ENCODE data around the gene NME4.

Gene NME4

DNA sequence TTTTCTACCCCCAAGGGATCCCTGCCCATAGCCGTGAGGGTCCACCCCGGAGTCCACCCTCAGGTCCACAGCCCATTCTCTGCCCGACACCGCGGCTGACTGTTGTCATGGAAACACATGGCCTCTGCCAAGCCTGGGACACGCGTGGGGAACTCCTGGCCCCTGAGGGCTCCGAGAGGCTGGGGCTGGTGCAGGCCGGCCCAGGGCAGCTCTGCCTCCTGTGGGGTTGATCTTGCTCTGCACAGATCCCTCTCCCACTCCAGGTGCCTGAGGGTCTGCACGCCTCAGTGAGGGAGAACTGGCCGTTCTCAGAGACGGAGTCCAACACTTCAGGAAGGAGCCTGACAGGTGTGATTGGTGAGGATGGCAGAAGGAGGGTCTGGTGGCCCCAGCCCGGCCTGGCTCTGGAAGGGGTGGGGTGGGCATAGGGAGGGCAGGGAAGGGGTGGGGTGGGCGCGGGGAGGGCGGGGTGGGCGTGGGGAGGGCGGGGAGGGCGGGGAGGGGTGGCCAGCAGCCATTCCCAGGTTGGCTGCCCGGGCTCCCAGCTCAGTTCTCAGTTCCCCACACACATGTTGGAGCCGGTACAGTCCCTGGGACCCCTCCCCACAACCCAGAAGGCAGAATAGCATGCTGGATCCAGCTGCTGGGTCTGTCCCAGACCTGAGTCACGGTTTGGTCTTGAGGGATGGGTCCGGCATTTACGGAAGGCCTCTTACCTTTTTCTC is 33.1 kb upstream of the NME4 start:
- DNase-seq, result no peak

DNA sequence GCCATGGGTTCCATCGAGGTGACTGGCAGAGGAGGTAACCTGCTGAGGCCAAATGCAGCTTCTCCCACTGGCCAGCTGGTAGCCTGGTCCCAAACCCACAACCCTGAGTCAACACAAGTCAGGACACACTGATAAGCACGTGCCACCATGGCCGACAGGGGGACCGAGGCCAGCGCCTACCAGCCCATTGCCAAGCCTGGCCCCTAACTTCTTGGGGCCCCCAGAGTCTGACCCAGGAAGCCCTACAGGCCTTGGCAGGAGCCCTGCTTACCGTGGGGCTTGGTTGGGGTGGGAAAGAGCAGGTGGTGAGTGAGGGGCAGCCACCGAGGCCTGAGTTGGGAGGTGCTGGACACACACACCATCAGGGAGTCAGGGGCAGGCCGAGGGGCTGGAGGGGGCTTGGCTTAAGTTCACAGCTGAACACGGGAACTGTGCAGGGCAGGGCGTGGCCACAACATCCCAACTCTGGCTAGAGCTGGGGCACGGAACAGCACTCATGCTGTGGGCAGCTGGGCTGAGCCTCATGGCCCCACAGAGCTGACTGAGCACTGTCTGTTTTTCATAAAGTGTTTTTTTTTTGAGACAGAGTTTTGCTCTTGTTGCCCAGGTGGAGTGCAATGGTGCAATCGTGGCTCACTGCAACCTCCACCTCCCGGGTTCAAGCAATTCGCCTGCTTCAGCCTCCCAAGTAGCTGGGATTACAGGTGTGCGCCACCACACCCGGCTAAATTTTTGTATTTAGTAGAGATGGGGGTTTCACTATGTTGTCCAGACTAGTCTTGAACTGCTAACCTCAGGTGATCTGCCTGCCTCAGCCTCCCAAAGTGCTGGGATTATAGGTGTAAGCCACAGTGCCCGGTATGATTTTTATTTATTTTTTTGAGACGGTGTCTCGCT is 32.2 kb upstream of the NME4 start:
- DNase-seq, result no peak

DNA sequence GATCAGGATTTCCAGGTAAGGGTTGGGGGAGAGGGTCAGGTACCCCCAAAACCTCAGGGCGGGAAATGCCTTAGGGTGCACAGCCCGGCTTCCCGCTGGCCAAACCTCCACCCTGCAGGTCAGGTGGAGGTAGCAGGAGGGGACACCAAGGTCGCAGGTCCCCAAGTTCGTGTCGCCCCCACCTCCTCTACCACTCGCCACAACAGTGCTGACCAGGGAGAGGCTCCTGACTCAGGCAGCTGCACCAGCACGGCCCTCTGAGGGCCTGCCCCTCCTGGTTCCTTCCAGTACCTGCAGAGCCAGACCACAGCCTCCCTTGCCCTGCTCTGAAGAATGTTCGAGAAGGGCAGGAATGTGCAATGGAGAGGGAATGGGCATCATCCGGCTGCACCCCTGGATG is 30.5 kb upstream of the NME4 start:
- DNase-seq, result no peak

DNA sequence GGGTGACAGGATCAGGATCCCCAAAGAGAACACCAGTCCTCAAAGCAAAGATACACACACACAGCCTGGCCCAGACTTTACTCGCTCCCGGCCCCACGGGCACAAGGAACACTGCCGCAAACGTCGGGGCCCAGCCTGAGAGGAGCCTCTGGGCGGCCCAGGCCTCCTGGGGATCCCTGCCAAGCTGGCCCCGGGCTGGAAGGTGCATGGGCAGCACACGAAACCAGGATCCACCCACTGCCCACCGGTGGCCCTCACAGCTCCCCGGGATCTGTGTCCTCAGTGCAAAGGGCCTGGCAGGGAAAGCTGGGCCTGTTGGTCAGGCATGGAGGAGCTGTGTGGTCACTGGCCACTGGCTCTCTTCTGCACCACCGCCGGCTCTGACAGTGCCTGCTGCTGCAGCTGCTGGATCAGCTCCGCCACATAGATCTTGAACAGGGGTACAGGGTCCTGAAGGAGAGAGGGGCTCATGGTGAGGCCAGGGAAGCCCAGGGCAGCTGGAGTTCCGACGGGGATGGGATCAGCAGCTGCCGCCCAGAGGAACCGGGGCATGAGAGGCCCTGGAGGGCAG is 29.6 kb upstream of the NME4 start:
- DNase-seq, result no peak

DNA sequence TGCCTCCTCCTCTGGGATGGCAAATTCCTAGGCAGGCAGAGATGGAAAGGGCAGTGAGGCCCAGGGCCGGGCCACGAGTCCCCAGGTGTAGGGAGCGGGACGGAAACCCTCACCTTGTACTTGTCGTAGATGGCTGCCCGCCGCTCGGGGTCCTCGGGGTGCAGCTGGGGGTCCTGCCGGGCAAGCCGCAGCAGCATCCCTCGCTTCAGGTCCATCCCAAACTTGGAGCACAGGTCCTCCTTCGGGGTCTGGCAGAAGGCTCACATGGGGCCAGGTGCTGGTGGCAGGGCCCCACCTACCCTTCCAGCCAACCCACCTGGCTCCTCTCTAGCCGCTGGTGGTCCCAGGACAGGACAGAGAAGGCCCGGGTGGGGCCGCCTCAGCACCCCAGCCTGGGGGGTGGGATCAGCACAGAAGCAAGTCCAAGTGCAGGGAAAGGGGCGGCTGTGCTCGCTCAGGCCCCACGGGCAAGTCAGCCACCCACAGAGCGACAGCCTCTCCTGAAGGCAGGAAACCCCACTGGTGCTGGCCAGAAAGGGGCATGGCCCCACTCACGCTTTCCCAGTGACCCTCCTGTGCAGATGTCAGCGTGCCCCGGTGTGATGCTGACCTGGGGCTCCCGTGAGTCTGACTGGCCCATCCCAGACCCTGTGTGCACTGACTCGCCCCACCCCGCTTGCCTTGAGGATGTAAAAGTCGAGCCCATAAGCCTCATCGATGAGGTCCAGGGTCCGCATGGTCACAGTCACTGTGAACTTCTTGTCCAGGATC is 28.4 kb upstream of the NME4 start:
- DNase-seq, result no peak

DNA sequence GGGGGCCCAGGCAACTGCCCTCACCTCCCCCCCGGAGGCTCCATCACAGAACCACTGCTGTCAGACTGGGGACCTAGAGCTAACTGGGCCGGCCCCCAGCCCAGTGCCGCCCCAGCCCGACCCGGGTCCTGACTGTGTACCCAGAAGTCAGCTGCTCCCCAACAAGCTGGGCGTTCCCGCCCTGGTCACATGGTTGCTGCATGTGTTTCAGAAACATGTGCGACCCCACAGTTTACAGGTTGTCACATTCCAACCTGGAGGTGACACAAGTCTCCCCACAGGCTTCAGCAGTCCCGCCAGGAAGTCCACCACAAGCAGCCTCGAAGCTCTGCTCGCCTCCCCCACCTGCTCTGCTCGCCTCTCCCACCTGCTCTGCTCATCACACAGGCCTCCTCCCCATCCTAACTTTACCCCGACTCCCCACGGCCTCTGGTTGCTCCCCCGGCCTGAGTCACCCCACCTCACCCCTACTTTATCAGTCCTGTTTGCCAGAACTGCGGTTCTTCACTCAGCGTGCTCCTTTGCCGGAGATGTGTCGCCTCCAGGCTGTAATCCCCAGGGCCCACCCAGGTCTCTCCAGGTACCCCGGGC is 27.6 kb upstream of the NME4 start:
- DNase-seq, result no peak

DNA sequence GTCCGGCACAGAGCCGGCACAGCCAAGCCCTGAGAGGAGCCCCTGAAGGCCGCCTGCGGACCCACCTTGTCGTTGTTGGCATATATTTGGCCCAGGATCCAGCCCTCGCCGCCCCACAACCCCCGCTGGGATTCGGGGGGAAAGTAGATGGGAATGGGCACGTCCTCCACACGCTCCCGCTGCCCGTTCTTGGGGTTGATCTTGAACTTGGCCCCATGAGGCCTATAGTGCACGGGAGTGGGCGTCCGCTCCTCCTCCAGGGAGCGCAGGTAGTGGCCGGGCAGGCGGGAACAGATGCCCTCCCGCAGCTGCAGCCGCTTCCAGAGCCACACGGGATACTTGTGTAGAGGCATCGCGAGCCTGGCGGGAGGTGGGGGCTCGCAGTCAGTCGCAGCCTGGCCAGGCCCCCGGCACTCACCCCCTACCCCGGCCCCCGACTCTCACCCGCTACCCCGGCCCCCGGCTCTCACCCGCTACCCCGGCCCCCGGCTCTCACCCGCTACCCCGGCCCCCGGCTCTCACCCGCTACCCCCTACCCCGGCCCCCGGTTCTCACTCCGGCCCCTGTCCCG is 27.0 kb upstream of the NME4 start:
- no peak for DNase-seq

DNA sequence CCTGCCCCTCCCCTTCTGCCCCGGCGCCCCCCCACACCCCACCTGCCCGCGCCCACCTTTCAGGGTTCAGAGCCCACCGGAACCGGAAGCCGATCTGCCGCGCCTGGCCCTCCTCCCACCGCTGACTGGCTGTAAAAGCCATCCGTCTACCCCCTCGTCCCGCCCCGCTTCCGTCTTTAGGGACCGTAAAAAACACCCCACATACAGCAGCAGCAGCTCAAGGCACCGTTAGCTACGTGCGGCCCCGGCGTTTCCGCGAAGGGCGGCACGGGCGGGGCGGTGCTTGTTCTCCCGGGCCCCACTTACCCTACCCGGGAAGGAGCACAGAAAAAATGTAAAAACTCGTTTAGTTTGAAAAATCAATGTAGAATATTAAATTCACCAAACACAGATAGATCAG is 26.6 kb upstream of the NME4 start, which contains the start of gene MRPL28:
TSS of gene MRPL28 (minus strand) at position 96 of the 400 bp plus-strand sequence. CDS start 320 bp downstream, outside the sequence.
- peak; percentile 92 for DNase-seq

DNA sequence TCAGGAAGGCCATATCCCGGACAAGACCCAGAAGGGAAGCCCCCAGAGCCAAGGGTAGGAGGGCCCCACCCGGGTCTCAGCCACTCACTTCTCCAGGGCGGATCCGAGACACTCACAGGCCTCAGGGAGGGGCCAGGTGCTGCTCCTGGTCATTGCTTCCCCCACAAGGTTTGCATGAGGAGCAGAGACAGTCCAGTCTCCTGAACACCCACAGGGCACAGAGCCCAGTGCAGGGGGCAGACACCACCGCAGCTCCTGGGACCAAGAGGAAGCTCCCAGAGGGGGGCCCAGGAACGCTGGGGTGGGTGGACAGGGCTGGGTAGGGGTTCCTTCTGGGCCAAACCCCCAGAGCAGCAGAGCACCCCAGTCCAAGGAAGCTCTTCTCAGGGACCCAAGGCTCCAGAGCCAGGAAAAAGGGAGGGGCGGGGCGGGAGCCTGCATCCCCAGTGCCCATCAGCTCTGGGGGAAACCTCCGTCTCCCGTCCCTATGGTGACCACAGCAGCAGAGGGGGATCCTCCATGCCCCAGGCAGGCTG is 26.0 kb upstream of the NME4 start:
- no peak for DNase-seq

DNA sequence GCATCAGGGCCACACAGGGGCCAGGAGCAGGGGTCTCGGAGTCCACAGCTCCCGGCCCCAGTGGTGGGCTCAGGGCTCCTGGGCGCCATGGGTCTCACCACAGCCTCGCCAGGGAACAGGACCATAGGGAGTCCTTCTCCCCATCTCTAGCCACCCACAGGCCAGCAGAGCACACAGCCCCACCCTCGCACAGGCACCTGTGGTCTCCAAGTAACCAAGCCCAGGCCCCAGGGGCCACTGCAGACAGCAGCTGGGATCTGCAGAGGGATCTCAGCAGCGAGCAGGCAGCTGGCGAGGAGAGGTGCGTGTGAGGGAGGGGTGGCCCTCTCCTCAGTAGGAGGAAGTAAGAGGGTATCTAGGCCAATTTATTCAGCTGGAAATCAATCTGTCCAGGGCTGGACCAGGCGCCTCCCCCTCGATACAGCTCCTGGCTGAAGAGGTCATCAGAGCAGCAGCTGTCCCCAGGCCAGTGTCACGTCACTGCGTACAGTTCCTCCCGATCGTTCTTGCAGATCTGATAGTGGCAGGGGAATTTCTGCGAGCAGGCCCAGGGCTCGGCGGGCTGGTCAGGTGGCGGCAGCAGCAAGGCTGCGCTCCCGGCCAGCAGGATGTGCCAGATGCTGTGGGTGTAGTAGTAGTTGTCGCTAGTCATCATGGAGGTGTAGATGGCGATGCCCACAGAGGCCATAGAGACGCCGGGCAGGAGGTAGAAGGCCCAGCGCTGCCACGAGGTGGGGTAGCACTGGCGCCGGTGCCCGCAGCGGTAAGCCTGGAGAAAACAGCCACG is 25.3 kb upstream of the NME4 start:
- no peak for DNase-seq

DNA sequence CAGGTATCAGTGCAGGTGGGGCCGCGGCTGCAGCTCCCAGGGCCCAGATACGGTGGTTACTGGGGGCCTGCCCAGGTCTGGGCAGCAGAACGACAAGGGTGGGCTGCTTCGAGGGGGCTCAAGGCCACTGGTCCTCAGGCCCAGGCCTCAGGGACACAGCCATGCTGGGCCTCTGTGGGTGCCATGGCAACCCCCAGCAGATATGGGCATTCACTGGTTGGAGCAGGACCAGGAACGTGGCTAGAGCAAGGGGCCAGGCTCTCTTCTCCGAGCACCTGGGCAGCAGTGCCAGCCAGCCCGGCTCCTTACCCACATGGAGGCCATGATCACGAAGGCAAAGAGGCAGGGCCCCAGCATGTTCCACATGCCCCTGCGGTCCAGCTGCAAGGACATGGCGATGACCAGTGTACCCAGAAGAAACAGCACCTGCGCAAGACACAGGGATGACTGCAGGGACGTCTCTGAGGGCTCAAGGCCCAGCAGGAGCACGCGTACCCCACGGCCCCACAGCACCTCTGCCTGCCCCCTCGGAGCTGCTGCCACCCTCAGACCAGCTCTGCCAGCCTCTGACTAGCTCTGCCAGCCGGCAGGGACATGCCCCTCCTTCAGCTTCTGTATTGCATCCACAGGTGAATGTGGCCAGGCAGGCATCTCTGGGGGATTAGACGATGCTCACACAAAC is 24.6 kb upstream of the NME4 start:
- DNase-seq, result no peak

DNA sequence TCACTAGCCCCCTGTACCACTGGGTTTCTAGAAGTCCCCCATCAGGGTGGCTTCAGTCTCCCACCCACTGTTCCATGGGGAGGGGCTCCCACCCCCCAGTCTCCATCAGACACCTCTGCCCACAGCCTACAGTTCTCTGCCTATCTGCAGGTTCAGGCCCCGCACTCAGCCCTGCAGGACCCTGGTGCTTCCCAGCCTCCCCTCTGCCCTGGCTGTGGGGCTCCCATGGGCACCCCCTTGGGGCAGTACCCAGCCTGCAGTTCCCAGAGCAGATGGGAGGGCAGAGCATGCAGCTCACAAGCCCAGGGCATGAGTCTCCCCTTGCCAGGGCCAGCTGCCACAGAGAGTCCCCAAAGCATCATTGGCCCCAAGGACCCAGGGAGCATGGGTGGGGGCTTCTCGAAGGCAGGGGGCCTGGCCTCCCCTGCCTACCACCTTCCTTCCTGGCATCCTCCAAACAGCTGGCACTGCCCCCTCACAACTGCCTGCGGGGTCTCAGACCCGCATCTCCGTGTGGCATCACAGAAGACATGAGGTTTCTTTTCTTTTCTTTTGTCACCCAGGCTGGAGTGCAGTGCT is 23.9 kb upstream of the NME4 start:
- DNase-seq, result no peak

DNA sequence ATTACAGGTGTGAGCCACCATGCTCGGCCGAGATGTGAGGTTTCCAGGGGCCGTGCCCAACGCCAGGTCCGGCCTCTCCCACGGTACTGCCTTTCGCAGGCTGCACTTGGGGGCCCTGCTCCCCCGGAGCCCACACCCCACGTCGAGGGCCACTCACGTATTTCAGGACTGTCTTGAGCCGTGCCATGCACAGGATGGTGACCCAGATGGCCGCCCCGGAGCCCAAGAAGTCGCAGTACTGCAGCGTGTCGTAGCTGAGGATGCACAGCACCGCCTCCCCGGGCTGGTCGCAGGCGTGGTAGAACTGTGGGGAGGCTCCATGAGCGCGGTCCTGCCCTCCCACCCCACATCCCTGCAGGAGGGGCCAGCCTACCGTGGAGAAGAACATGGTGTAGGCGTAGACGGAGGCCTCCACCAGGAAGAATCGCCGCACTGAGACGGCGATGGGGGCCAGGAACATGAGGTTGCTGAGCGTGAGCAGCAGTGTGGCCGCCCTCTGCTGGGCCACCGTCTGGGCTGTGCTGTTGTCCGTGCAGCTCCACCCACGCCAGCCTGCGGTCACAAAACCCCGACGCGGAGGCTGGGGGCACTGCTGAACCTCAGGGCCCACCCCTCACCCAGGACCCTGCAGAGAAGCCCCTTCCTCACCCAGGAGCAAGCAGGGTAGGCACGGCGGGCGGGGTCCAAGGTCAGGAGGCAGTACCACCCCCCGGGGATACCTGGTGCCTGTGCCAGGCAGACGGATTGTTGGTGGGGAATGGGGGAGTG is 23.0 kb upstream of the NME4 start:
- DNase-seq, result no peak

DNA sequence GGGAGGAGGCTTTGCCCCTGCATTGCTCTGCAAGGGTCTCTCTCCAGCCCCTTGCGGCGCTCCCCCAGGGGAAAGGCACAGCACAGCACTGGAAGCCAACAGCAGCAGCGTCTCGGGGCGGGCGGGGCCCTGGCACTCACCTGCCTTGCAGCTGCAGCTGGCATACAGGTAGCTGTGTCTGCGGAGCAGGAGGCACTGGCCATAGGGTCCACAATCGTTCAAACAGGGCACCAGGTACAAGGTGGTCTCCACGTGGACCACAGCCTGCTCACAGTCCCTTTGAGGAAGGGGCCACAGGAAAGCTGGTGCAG is 22.4 kb upstream of the NME4 start:
- no peak for DNase-seq

DNA sequence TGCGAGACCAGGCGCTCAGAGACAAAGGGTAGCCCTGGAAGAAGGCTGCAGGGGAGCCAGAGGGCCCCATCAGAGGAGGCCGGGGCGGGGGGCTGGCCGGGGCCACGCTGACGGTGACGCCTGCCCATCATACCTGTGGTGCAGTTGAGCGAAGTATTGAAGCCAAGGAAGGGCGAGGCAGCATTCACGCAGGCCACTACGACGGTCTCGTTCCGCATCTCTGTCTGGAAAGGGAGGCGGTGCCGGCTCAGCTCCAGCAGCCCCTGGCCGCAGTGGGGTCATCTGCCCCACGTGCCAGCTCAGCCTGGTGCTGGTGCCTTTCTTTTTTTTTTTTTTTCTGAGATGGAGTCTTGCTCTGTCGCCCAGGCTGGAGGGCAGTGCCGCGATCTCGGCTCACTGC is 21.8 kb upstream of the NME4 start:
- DNase-seq, result no peak

DNA sequence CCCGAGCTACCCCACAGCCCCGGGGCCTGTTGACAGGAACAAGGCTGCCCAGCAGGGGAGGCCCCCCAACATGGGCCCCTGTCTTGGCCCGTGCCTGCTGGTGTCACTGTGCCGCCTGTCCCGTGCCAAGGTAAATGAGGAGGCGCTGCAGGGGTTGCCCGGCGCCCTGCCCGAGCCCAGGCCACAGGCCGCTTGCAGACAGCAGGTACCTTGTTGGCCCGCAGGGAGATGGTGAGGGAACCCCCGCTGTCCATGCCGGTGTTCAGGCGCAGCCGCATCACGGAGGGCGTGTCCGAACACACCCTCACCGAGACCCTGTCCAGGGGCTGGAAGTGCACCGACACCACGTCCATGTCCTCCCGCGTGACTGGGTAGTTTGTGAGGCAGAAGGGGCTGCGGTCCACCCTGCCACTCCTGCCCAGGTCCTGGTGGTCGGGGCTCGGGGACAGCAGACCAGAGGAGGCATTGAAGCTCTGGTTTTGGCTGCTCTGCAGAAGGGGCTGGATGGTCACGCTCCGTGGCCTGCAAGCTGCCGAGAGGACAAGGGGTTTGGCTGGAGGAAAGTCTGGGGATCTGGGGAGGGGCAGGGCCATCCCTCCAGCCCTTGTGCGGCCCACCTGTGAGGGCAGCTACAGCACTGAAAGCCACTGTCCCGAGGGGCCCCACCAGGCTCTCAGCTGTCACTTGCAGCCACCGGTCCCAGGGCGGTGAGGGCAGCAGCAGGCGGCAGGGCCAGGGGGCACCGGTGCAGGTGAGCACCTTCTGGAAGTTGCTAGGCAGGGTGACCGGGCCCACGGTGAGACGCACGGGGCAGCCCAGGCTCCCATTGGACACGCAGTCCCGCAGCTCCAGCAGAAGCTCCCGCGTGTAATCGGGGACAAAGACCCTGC is 20.8 kb upstream of the NME4 start:
- no peak for DNase-seq

DNA sequence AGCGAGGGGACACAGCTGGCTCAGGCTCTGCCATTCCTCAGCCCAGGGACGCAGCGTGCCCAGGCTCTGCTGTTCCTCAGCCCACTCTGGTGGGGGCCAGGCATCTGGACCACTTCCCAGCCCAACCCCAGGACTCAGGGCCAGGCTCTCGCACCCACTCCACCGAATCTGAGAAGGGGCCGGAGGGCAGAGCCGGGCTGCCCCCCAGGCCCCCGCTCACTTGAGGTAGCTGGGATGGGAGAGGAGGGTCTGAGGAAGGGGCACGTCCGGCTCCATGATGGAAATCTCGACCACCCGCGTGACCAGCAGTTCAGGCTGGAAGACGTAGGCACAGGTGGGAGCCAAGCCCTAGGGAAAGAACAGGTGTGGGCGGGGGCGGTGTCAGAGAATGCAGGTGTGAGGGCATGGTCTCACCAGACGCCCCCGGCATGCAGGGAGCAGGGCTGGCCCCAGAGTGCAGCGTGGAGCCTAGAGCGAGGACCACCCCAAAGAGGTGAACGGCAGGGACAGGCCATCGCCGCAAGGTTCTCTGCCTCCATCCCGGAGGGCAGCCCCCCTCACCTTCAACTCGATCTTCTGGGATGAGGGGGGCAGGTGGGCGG is 20.1 kb upstream of the NME4 start:
- DNase-seq, result no peak

DNA sequence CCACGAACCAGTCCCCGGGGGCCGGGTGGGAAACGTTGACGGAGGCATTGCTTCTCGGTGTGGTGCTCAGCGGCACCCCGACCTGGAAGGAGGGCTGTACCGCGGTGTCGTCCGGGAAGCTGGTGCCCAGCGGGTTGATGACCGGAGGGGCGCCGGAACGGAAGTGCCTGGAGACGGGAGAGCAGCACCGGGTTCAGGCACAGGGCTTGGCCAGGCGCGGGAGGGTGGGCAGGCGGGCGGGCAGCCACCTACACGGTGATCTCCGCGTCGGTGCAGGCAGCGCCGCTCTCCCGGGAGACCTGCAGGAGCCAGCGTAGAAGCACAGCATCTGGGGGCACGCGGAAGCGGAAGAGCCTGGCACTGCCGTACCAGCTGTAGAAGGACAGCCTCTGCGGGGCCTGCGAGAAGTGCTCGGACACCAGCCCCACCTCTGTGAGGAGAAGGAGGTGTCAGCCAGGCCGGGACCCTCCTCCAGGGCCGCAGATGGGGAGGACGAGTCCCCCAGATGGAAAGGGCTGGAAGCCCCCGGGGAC is 19.5 kb upstream of the NME4 start:
- no peak for DNase-seq
